Fibroblast of villous mesenchyme (primary cell): ENCODE results near the gene GFRA4. TPM values are rescaled to one million over a fixed set of nuclear protein-coding genes. Genes with fewer than 3 reads are reported as not detected.

Experiments used
- DNase-seq: peaks from one replicate; pipeline ENCODE4 v3.0.0-alpha.2; 2010; ENCODE audit warnings: low read depth
- H3K4me3 ChIP-seq: 2 replicates; pipeline ENCODE4 v1.5.1; 2011; ENCODE audit warnings: low read depth, mild to moderate bottlenecking, low read length
- CTCF ChIP-seq: IDR thresholded peaks from 2 replicates; pipeline ENCODE4 v1.5.1; 2012; ENCODE audit warnings: low read depth, mild to moderate bottlenecking, low read length; ENCODE audit not compliant: insufficient read depth
- total RNA-seq: library from RNA; depleted of rRNA; stranded (reverse); fragments of >200 nt; gene quantifications from 2 replicates; pipeline ENCODE4 v1.2.3, GENCODE V29; 2012

The GFRA4 gene
- total RNA-seq, 1 donor = not detected

- no peak for DNase-seq
- no peak for TF ChIP-seq CTCF
- H3K4me3 ChIP-seq = no peak overlapping the region
Measured at GRCh38 chr20:3658019-3658715, 5.0 kb downstream of the GFRA4 start.

GRCh38 chr20:3655131-3655405 is 8.1 kb downstream of the GFRA4 start:
- DNase-seq = no peak
- no peak for TF ChIP-seq CTCF
- H3K4me3 ChIP-seq = no peak overlapping the region

GRCh38 chr20:3654326-3655130 is 8.7 kb downstream of the GFRA4 start:
- no peak for DNase-seq
- TF ChIP-seq CTCF = no peak
- no peak overlapping the region for H3K4me3 ChIP-seq

GRCh38 chr20:3653921-3654320 is 9.3 kb downstream of the GFRA4 start:
- no peak overlapping the region for H3K4me3 ChIP-seq
- no peak for TF ChIP-seq CTCF
- no peak for DNase-seq

- TF ChIP-seq CTCF = no peak
- no peak overlapping the region for H3K4me3 ChIP-seq
- no peak for DNase-seq
Measured at GRCh38 chr20:3652676-3653596, 10.3 kb downstream of the GFRA4 start.

GRCh38 chr20:3652221-3652620 is 11.0 kb downstream of the GFRA4 start:
- no peak overlapping the region for H3K4me3 ChIP-seq
- TF ChIP-seq CTCF = no peak
- DNase-seq = no peak
